H1 (cell line): ENCODE data around the gene TIMP3. TPM values are rescaled to one million over a fixed set of nuclear protein-coding genes. Genes with fewer than 3 reads are reported as not detected.
A peak's percentile ranks its signal among the peaks of the same experiment; 100 is the strongest.

Experiments used
- CTCF ChIA-PET: fragments of 300-600 bp; sonication (Branson Sonifier 250); formaldehyde crosslinking; loops from one replicate; lab custom pipeline; 2021; ENCODE audit not compliant: partially characterized antibody; lab: Charles Lee
- POLR2A ChIA-PET: fragments of 300-600 bp; sonication (Branson Sonifier 250); formaldehyde crosslinking; loops from one replicate; lab custom pipeline; 2021; ENCODE audit warnings: inconsistent platforms; ENCODE audit not compliant: partially characterized antibody; lab: Charles Lee
- DNase-seq, 2 experiments: peaks; one replicate each; pipeline versions ENCODE4 v3.0.0 to v3.0.0-alpha.2; 2010 to 2022; ENCODE audit warnings: low spot score in 2 of 2, low read depth in 1 of 2, mixed read lengths in 1 of 2
- FAIRE-seq: peaks from 2 replicates; lab custom pipeline; 2011; peaks lifted over from hg19 to GRCh38; lab: Jason Lieb, UNC
- H2AFZ ChIP-seq: 2 replicates; pipeline ENCODE4 v1.8.1; 2012; ENCODE audit warnings: low read length, inconsistent platforms
- H2AK5ac ChIP-seq: 2 replicates; pipeline ENCODE4 v1.6.1; 2013; ENCODE audit warnings: low read depth, low read length
- H2BK120ac ChIP-seq: replicated peaks from 2 replicates; pipeline ENCODE3; 2013; ENCODE audit warnings: low read depth, low read length, inconsistent platforms
- H2BK12ac ChIP-seq: 2 replicates; pipeline ENCODE4 v1.6.1; 2013; ENCODE audit warnings: low read depth, low read length
- H2BK15ac ChIP-seq: 2 replicates; pipeline ENCODE4 v1.6.1; 2013; ENCODE audit warnings: low read length
- H2BK20ac ChIP-seq: 2 replicates; pipeline ENCODE4 v1.6.1; 2013; ENCODE audit warnings: low read length
- H2BK5ac ChIP-seq: 2 replicates; pipeline ENCODE4 v1.6.1; 2013; ENCODE audit warnings: low read depth, low read length
- H3K14ac ChIP-seq: 2 replicates; pipeline ENCODE4 v1.6.1; 2013; ENCODE audit warnings: inconsistent platforms; ENCODE audit not compliant: insufficient read length
- H3K18ac ChIP-seq: 2 replicates; pipeline ENCODE4 v1.6.1; 2013; ENCODE audit warnings: low read length; ENCODE audit errors: extremely low read depth
- H3K23ac ChIP-seq: 2 replicates; pipeline ENCODE4 v1.6.1; 2013; ENCODE audit warnings: inconsistent platforms; ENCODE audit not compliant: insufficient read length
- H3K23me2 ChIP-seq: 2 replicates; pipeline ENCODE4 v1.6.1; 2013; ENCODE audit warnings: low read depth, low read length
- H3K27ac ChIP-seq: 2 replicates; pipeline ENCODE4 v1.6.1; 2011; ENCODE audit warnings: low read depth, low read length, inconsistent platforms
- H3K27me3 ChIP-seq, 4 experiments: replicated peaks in 1 of 4; 1 replicate in 1 of 4; 2 replicates in 3 of 4; pipeline versions ENCODE4 v1.6.1 to v1.8.1; 2011 to 2013; ENCODE audit warnings: low read length in 3 of 4, mild to moderate bottlenecking in 3 of 4, inconsistent platforms in 2 of 4, mixed read lengths in 2 of 4, moderate library complexity in 1 of 4; ENCODE audit not compliant: control insufficient read depth in 3 of 4, insufficient read depth in 3 of 4; ENCODE audit errors: extremely low read depth in 1 of 4
- H3K36me3 ChIP-seq, 4 experiments: 2 replicates each; pipeline versions ENCODE4 v1.6.1 to v1.8.1; 2011 to 2013; ENCODE audit warnings: mild to moderate bottlenecking in 4 of 4, low read length in 3 of 4, moderate library complexity in 2 of 4, control low read depth in 1 of 4, inconsistent platforms in 1 of 4; ENCODE audit not compliant: insufficient read depth in 4 of 4, control insufficient read depth in 2 of 4
- H3K4ac ChIP-seq: replicated peaks from 2 replicates; pipeline ENCODE3; 2013; ENCODE audit warnings: low read length, low read depth, mixed read lengths, inconsistent platforms; ENCODE audit not compliant: insufficient read length
- H3K4me1 ChIP-seq, 4 experiments: replicated peaks in 1 of 4; 1 replicate in 1 of 4; 2 replicates in 3 of 4; pipeline versions ENCODE4 v1.6.1 to v1.8.1; 2011 to 2013; ENCODE audit warnings: low read length in 3 of 4, inconsistent platforms in 2 of 4, mixed read lengths in 1 of 4; ENCODE audit not compliant: insufficient read depth in 4 of 4, control insufficient read depth in 3 of 4
- H3K4me2 ChIP-seq, 2 experiments: 2 replicates each; pipeline versions ENCODE4 v1.6.1 to v1.8.1; 2011 to 2013; ENCODE audit warnings: low read depth in 2 of 2, low read length in 2 of 2, control low read depth in 1 of 2, inconsistent platforms in 1 of 2, mild to moderate bottlenecking in 1 of 2; ENCODE audit not compliant: insufficient read depth in 1 of 2
- H3K4me3 ChIP-seq, 4 experiments: fragments of 200-600, 300-600 bp in 1 of 4; sonication (generic), shearing (Covaris generic), sonication (Bioruptor Twin) in 1 of 4; 2 replicates each; pipeline versions ENCODE4 v1.5.1 to v1.8.1; 2011 to 2016; ENCODE audit warnings: low read length in 4 of 4, low read depth in 3 of 4, control low read depth in 2 of 4, inconsistent platforms in 2 of 4, mild to moderate bottlenecking in 2 of 4, mixed read lengths in 1 of 4, moderate library complexity in 1 of 4; ENCODE audit not compliant: insufficient read depth in 2 of 4; ENCODE audit errors: extremely low read depth in 1 of 4
- H3K56ac ChIP-seq: replicated peaks from 2 replicates; pipeline ENCODE3; 2013; ENCODE audit warnings: low read depth, mild to moderate bottlenecking, mixed read lengths, low read length, inconsistent platforms; ENCODE audit not compliant: insufficient read length
- H3K79me1 ChIP-seq: 2 replicates; pipeline ENCODE4 v1.6.1; 2013; ENCODE audit warnings: low read depth, low read length, control low read depth
- H3K79me2 ChIP-seq, 2 experiments: 2 replicates each; pipeline versions ENCODE4 v1.6.1 to v1.8.1; 2012 to 2013; ENCODE audit warnings: low read length in 2 of 2, mild to moderate bottlenecking in 2 of 2, inconsistent platforms in 1 of 2; ENCODE audit not compliant: insufficient read depth in 2 of 2, control insufficient read depth in 1 of 2
- H3K9ac ChIP-seq, 4 experiments: replicated peaks in 1 of 4; 1 replicate in 1 of 4; 2 replicates in 3 of 4; pipeline versions ENCODE4 v1.6.1 to v1.8.1; 2011 to 2013; ENCODE audit warnings: low read depth in 3 of 4, low read length in 3 of 4, control low read depth in 2 of 4, mild to moderate bottlenecking in 2 of 4, moderate library complexity in 2 of 4, inconsistent platforms in 1 of 4; ENCODE audit errors: extremely low read depth in 1 of 4
- H3K9me3 ChIP-seq, 2 experiments: 2 replicates each; pipeline versions ENCODE4 v1.6.1 to v1.8.1; 2012 to 2013; ENCODE audit warnings: mild to moderate bottlenecking in 2 of 2, moderate library complexity in 2 of 2, control low read depth in 1 of 2, inconsistent platforms in 1 of 2, low read depth in 1 of 2, low read length in 1 of 2, mixed read lengths in 1 of 2; ENCODE audit not compliant: insufficient read depth in 2 of 2
- H4K20me1 ChIP-seq, 2 experiments: replicated peaks in 1 of 2; 2 replicates each; pipeline versions ENCODE3 to v1.8.1; 2011 to 2013; ENCODE audit warnings: inconsistent platforms in 2 of 2, low read length in 2 of 2, mild to moderate bottlenecking in 1 of 2; ENCODE audit not compliant: insufficient read depth in 2 of 2, control insufficient read depth in 1 of 2
- H4K5ac ChIP-seq: 2 replicates; pipeline ENCODE4 v1.6.1; 2013; ENCODE audit warnings: low read length, low read depth, mixed read lengths, inconsistent platforms; ENCODE audit not compliant: insufficient read length
- H4K8ac ChIP-seq: 2 replicates; pipeline ENCODE4 v1.8.0; 2013; ENCODE audit warnings: mild to moderate bottlenecking, moderate library complexity, low read length, inconsistent platforms; ENCODE audit not compliant: insufficient read depth; ENCODE audit errors: extremely low read depth
- H4K91ac ChIP-seq: replicated peaks from 2 replicates; pipeline ENCODE3; 2013; ENCODE audit warnings: low read length, mixed read lengths, inconsistent platforms; ENCODE audit not compliant: insufficient read length
- MAFK ChIP-seq: IDR thresholded peaks from 2 replicates; pipeline ENCODE4 v1.6.1; 2012; ENCODE audit warnings: low read depth, mild to moderate bottlenecking, improper control_type of control experiment, low read length
- WGBS, 2 experiments: shearing (Covaris generic) in 1 of 2; methylation state at CpG; one replicate each; pipeline versions ENCODE4 v1.1.6 to v1.1.7; 2013 to 2015; ENCODE audit warnings: low lambda C conversion rate in 2 of 2, mixed read lengths in 2 of 2, inconsistent platforms in 1 of 2, low coverage in 1 of 2, missing lambda C conversion rate in 1 of 2; ENCODE audit not compliant: insufficient replicate concordance in 2 of 2, insufficient coverage in 1 of 2, insufficient read length in 1 of 2; ENCODE audit errors: extremely low coverage in 1 of 2, missing lambda C conversion rate in 1 of 2; 5-methylcytosine and 5-hydroxymethylcytosine counted together
- polyA plus RNA-seq, 7 experiments: library from polyadenylated mRNA; depleted of rRNA in 3 of 7; stranded (reverse) in 5 of 7; unstranded in 2 of 7; fragments of >200 nt in 5 of 7; fragments of 200-250 nt in 2 of 7; gene quantifications; 1 replicate in 5 of 7; 2 replicates in 1 of 7; 4 replicates in 1 of 7; pipeline versions ENCODE4 v1.2.1 to v1.2.3, GENCODE V29; 2011 to 2013; ENCODE audit warnings: missing spikeins in 2 of 7, mixed read lengths in 2 of 7
- total RNA-seq: library from RNA; stranded (reverse); fragmentation: NEBNext Ultra II Directional; extraction: Animal tissue kit (Norgen Biotek cat#: 25700); gene quantifications from 2 replicates; pipeline ENCODE4 v1.2.1, GENCODE V29; 2021

Gene TIMP3
- total and polyA plus RNA-seq, 2 of the 8 experiments (the other 6 are each of a cell fraction or from before 2014, with no cell fraction given), result 1.3 to 4.7 TPM

GRCh38 chr22:32814285-32814860 is 12.9 kb downstream of the TIMP3 start:
- Histone ChIP-seq H2BK5ac (no peak overlapping the region), H4K91ac (no peak overlapping the region), H3K9ac (no peak overlapping the region), H2AFZ (no peak overlapping the region), H2BK20ac (no peak overlapping the region), H4K8ac (no peak overlapping the region), H3K4me1 (peaks cover 0 to 5% (median 3%) of the 10 kb centered on the region in 4 experiments; a peak in 6 of 7 replicates), H3K18ac (no peak overlapping the region), H3K27me3 (no peaks in the 10 kb centered on the region; a peak in 1 of 7 replicates), H3K4ac (no peak overlapping the region), H3K79me1 (no peaks in the 10 kb centered on the region), H3K4me2 (no peak overlapping the region), H3K27ac (no peak overlapping the region), H4K20me1 (peaks cover 1 to 8% of the 10 kb centered on the region in 2 experiments), H2AK5ac (no peak overlapping the region), H2BK120ac (no peak overlapping the region), H2BK12ac (no peak overlapping the region), H2BK15ac (no peak overlapping the region), H3K56ac (no peak overlapping the region), H3K36me3 (0 out of 8 replicates have a peak, but pooled peaks cover 0 to 3% (median 0%) of the 10 kb centered on the region in 4 experiments), H4K5ac (no peak overlapping the region), H3K79me2 (no peaks in the 10 kb centered on the region), H3K9me3 (no peaks in the 10 kb centered on the region), H3K23me2 (no peaks in the 10 kb centered on the region), H3K4me3 (no peak overlapping the region), H3K14ac (no peak overlapping the region), H3K23ac (no peak overlapping the region)
- WGBS, 2 experiments, result 81% methylated on average over 5 of the region's 5 CpGs; no CpG with 5 or more reads in 1 of the 2 experiments
- CTCF ChIA-PET, result interaction anchor here (0.6 to 11.3 kb wide), 7 partner anchors 9 to 285 kb away, joined by 3 to 96 read pairs (median 5); partner anchors contain the start of gene TIMP3
- peak; percentile 24 for FAIRE-seq
- POLR2A ChIA-PET, result interaction anchor here (5.2 kb wide), 1 partner anchor 13 kb away, joined by 30 read pairs; the partner anchor contains the start of gene TIMP3
- DNase-seq, result no peak
- no peak for TF ChIP-seq MAFK
